Cardiac muscle cell (in vitro differentiated cells and primary cell): Measurements from ENCODE around the gene MAP4K1. TPM values are rescaled to one million over a fixed set of nuclear protein-coding genes. Genes with fewer than 3 reads are reported as not detected.
"Not testable (repeated sequence)": the region's sequence is repeated elsewhere in the genome, so short reads cannot be mapped to it uniquely, and the experiment has no call there.

Experiments used
- DNase-seq, 2 donors: peaks; one replicate each; pipeline versions ENCODE4 v3.0.0 to v3.0.0-alpha.2; 2010 to 2017; ENCODE audit warnings: low read depth in 1 of 2, low spot score in 1 of 2
- H3K27ac ChIP-seq: fragments of 200-600 bp; sonication (generic); 2 replicates; pipeline ENCODE4 v1.5.1; 2016
- H3K27me3 ChIP-seq: fragments of 200-600 bp; sonication (generic); 2 replicates; pipeline ENCODE4 v1.6.0; 2016; ENCODE audit warnings: control low read depth
- H3K36me3 ChIP-seq: fragments of 200-600 bp; sonication (generic); 2 replicates; pipeline ENCODE4 v1.5.1; 2016; ENCODE audit warnings: control low read depth
- H3K4me1 ChIP-seq: fragments of 200-600 bp; sonication (generic); 2 replicates; pipeline ENCODE4 v1.8.1; 2017; ENCODE audit warnings: low read depth, mild to moderate bottlenecking, mixed run types
- H3K4me3 ChIP-seq: fragments of 200-600 bp; sonication (generic); 2 replicates; pipeline ENCODE4 v1.5.1; 2016; ENCODE audit warnings: mild to moderate bottlenecking
- H3K9me3 ChIP-seq: fragments of 200-600 bp; sonication (generic); 2 replicates; pipeline ENCODE4 v1.5.1; 2017; ENCODE audit warnings: low read depth, mild to moderate bottlenecking, control low read depth
- CTCF ChIP-seq: IDR thresholded peaks from 2 replicates; pipeline ENCODE4 v1.5.1; 2012; ENCODE audit warnings: low read depth, mild to moderate bottlenecking, low read length
- polyA plus RNA-seq: library from polyadenylated mRNA; unstranded; fragments of >200 nt; fragmentation: Nextera tagmentation; extraction: Ambion mirVana; gene quantifications from 2 replicates; pipeline ENCODE4 v1.2.1, GENCODE V29; 2016
- total RNA-seq: library from RNA; depleted of rRNA; stranded (reverse); fragments of >200 nt; gene quantifications from 2 replicates; pipeline ENCODE4 v1.2.3, GENCODE V29; 2016

The MAP4K1 gene
- total and polyA plus RNA-seq, 2 experiments from 2014 or later: 3.9 to 4.6 TPM

GRCh38 chr19:38583219-38583984 lies 34.4 kb downstream of the MAP4K1 start:
- H3K36me3 ChIP-seq: no peaks in the 10 kb centered on the region

GRCh38 chr19:38580080-38580479 lies 37.7 kb downstream of the MAP4K1 start:
- H3K4me3 ChIP-seq: no peak overlapping the region
- no peak overlapping the region for H3K27ac ChIP-seq
- DNase-seq: no peak
- H3K27me3 ChIP-seq: no peaks in the 10 kb centered on the region
- H3K9me3 ChIP-seq: no peaks in the 10 kb centered on the region
- no peak for TF ChIP-seq CTCF
- H3K36me3 ChIP-seq: no peaks in the 10 kb centered on the region
- H3K4me1 ChIP-seq: no peaks in the 10 kb centered on the region

More at GRCh38 chr19:38583219-38583984, 34.4 kb downstream of the MAP4K1 start:
- DNase-seq: no peak
- Histone ChIP-seq H3K4me1 (no peaks in the 10 kb centered on the region), H3K27me3 (no peaks in the 10 kb centered on the region), H3K27ac (no peak overlapping the region), H3K9me3 (no peaks in the 10 kb centered on the region), H3K4me3 (no peak overlapping the region)
- no peak for TF ChIP-seq CTCF

- H3K9me3 ChIP-seq, H3K36me3 ChIP-seq, H3K4me1 ChIP-seq, H3K4me3 ChIP-seq, H3K27ac ChIP-seq, DNase-seq, H3K27me3 ChIP-seq: not testable (repeated sequence)
Measured at GRCh38 chr19:38579304-38579703, 38.4 kb downstream of the MAP4K1 start.

- no peaks in the 10 kb centered on the region for H3K36me3 ChIP-seq
- no peak overlapping the region for H3K27ac ChIP-seq
- H3K4me1 ChIP-seq: no peaks in the 10 kb centered on the region
- no peak for DNase-seq
- no peaks in the 10 kb centered on the region for H3K9me3 ChIP-seq
- no peaks in the 10 kb centered on the region for H3K27me3 ChIP-seq
- no peak overlapping the region for H3K4me3 ChIP-seq
- TF ChIP-seq CTCF: no peak
Measured at GRCh38 chr19:38577826-38578225, 39.9 kb downstream of the MAP4K1 start.

- no peaks in the 10 kb centered on the region for H3K36me3 ChIP-seq
- no peak for DNase-seq
Measured at GRCh38 chr19:38571682-38572081, 46.1 kb downstream of the MAP4K1 start.

More at GRCh38 chr19:38571682-38572081, 46.1 kb downstream of the MAP4K1 start:
- TF ChIP-seq CTCF: no peak
- Histone ChIP-seq H3K27ac (no peak overlapping the region), H3K27me3 (no peaks in the 10 kb centered on the region), H3K4me3 (no peak overlapping the region), H3K4me1 (no peaks in the 10 kb centered on the region), H3K9me3 (no peaks in the 10 kb centered on the region)
